Stomach (tissue), 4 donors: ENCODE measurements around the gene DGAT2.

Experiments used
- EP300 ChIP-seq: sonication (generic); formaldehyde crosslinking; IDR thresholded peaks from one replicate; pipeline ENCODE4 v1.6.1; 2017; ENCODE audit warnings: antibody characterized with exemption
- POLR2A ChIP-seq, 4 donors: fragments of 450-650 bp; IDR thresholded peaks; one replicate each; pipeline ENCODE4 v1.6.1; 2016; ENCODE audit warnings: antibody characterized with exemption in 4 of 4, control low read depth in 2 of 4, mild to moderate bottlenecking in 1 of 4, moderate library complexity in 1 of 4
- POLR2AphosphoS5 ChIP-seq, 3 donors: sonication (generic); formaldehyde crosslinking; IDR thresholded peaks; one replicate each; pipeline ENCODE4 v1.6.1; 2016; ENCODE audit warnings: antibody characterized with exemption in 3 of 3

- no peak for TF ChIP-seq POLR2AphosphoS5 (IDR thresholded peaks at IDR 0.05)
- no peak for TF ChIP-seq EP300
- TF ChIP-seq POLR2A (IDR thresholded peaks at IDR 0.05): no peak
These were observed 32.3 kb downstream of the DGAT2 start for GRCh38 chr11:75800728-75801361.
